Fibroblast of the aortic adventitia (primary cell): ENCODE results near the gene CCDC92. TPM values are rescaled to one million over a fixed set of nuclear protein-coding genes. Genes with fewer than 3 reads are reported as not detected.

Source experiments
- DNase-seq: peaks from one replicate; pipeline ENCODE4 v3.0.0-alpha.2; 2010; ENCODE audit warnings: low read depth
- H3K4me3 ChIP-seq: 2 replicates; pipeline ENCODE4 v1.5.1; 2011; ENCODE audit warnings: low read depth, mild to moderate bottlenecking, control low read depth, low read length, moderate library complexity
- total RNA-seq: library from RNA; depleted of rRNA; stranded (reverse); fragments of >200 nt; gene quantifications from 2 replicates; pipeline ENCODE4 v1.2.3, GENCODE V29; 2012; ENCODE audit warnings: low replicate concordance
- TF ChIP-seq, protein P1 (sequence below): IDR thresholded peaks from 2 replicates; pipeline ENCODE4 v1.5.1; 2011; ENCODE audit warnings: mild to moderate bottlenecking, low read length, control low read depth, inconsistent platforms; ENCODE audit not compliant: insufficient read depth

The CCDC92 gene
- total RNA-seq, 1 donor = 22.7 TPM

DNA sequence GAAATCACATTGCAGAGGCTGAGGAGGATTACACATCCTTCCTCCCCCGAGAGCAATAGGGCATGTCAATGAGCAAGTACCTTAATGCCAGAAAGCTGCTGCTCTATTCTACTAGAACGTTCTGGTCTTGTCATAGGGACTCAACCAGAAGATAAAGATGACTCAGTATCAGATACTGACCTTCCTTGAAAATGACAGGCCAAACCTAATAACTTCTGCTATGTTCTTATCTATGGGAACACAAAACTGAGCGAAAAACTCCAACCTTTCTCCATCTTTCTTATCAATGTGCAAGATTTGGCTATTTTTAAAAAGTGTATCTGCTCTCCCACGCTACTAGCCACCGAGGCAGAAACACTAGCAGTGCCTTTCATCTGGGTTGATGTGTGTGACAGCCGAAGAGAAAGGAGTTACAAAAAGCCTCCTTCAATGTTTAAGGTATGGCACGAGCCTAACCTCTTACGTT lies 5.5 kb downstream of the CCDC92 start:
- TF ChIP-seq, protein P1, sequence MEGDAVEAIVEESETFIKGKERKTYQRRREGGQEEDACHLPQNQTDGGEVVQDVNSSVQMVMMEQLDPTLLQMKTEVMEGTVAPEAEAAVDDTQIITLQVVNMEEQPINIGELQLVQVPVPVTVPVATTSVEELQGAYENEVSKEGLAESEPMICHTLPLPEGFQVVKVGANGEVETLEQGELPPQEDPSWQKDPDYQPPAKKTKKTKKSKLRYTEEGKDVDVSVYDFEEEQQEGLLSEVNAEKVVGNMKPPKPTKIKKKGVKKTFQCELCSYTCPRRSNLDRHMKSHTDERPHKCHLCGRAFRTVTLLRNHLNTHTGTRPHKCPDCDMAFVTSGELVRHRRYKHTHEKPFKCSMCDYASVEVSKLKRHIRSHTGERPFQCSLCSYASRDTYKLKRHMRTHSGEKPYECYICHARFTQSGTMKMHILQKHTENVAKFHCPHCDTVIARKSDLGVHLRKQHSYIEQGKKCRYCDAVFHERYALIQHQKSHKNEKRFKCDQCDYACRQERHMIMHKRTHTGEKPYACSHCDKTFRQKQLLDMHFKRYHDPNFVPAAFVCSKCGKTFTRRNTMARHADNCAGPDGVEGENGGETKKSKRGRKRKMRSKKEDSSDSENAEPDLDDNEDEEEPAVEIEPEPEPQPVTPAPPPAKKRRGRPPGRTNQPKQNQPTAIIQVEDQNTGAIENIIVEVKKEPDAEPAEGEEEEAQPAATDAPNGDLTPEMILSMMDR = no peak
- no peak overlapping the region for H3K4me3 ChIP-seq
- DNase-seq = no peak

DNA sequence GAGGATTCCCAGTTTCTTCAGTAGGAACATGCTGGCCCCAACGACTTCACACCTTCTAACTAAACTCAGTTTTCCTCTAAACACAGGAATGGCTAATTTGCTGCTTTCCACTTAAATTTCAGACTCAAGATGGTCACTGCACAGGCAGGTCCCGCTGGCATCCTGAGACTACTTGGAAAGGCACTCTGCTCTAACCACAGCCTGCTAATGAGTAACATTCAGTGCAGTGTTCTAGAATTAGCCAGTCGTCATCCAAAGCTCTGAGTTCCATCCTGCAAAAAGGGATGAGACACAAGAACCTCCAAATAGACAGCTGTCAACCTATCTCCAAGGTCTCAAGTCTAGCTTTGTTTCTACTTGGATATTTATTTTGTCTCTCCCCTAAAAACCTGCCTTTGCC lies 6.0 kb downstream of the CCDC92 start:
- TF ChIP-seq, protein P1 = no peak
- H3K4me3 ChIP-seq = no peak overlapping the region
- peak; percentile 40 for DNase-seq

DNA sequence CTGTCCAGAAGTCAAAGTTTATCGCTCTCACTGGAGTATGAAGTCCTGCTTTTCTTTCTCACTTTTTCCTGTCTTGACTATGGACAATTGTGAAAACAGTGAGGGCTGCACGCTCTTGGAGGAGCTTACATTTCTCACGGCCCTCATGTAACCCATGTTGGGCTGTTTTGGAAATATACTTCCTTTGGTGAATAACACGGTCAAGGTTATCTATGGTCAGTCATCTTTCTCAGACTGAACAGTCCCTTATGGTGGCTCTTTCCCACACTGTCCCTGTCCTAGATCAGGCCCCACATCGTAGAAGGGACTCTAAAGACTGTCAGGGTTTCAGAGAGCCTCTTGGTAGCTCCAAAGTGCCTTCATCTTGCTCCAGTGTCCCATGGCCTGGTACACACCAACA lies 7.2 kb downstream of the CCDC92 start:
- TF ChIP-seq, protein P1 = no peak
- no peak overlapping the region for H3K4me3 ChIP-seq
- no peak for DNase-seq

DNA sequence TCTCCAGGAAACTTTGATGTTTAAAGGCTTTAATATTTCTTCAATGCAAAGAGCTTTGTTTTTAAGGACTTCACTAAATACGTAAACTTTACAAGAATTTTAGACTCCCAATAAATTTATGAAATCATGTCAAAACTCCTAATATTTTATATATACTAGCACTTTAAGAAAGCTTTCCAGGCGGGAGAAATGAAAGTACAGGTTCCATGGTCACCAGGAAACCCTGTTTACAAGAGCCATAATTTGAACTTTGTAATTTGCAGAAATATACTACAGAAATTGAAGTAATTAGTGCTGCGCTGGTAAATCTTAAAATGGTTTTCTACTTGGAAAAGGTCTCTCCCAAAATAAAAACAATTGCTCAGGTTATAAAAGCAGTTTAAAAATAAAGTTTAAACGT lies 8.8 kb downstream of the CCDC92 start:
- no peak for DNase-seq
- no peak overlapping the region for H3K4me3 ChIP-seq
- TF ChIP-seq, protein P1 = no peak

DNA sequence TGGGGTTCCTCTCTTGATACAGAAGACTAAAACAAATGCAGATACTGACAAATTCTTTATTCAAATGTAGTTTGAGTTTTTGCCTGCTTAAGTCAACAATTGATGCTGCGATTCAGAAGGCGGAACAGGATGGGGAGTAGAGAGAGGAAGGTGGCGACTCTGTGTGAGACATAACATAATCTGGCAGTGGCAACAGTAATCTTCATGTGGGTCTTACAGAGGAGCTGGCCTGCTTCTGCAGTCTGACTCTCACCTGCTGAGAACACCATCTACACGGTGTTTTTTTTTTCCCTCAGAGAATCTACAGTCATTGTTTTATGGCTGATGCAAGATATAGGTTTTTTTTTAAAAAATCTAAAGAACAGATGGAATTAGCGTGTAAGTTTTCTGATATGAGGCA lies 10.1 kb downstream of the CCDC92 start:
- DNase-seq = no peak
- TF ChIP-seq, protein P1 = no peak
- H3K4me3 ChIP-seq = no peak overlapping the region

DNA sequence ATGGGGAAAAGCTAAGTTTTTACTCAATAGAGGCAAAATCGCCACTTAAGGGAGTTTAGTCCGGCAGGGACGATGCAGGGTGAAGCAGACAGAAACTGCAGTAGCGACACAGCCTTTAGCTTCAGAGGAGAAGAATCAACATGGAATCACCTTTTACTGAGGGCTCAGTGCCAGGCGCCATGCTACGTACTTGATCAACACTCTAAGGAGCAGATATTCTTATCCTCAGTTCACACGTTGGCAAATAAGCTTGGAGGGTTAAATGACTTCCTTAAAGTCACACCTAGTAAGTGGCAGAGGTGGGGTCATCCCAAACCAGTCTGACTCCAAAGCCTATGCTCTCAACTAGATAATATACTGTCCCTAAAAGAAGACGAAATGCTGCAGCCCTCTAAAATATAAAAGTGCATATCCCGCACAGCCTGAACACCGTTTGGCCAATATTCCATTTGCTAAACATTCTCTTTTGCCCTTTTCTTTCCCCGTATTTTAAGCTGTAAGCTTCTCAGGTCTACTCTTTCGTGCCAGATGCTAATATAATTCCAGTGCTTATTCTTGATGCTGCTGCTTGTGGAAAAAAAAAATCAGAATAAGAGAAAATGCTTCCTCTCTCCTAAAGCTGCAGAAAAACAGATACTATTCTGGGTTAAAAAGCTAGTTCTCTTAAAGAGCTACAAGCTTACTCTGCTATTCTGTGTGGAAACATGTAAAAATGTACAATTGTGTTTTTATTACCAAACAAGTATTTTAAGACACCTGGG lies 10.9 kb downstream of the CCDC92 start:
- no peak for DNase-seq

More for the DNA sequence above, 10.9 kb downstream of the CCDC92 start:
- TF ChIP-seq, protein P1 = no peak
- H3K4me3 ChIP-seq = no peak overlapping the region
